H9 (cell line): ENCODE results near the gene C17orf114.

Source experiments
- DNase-seq: peaks from one replicate; pipeline ENCODE4 v3.0.0-alpha.2; 2017
- H2AFZ ChIP-seq: one replicate; pipeline ENCODE4 v1.6.1; 2013; ENCODE audit warnings: mild to moderate bottlenecking, low read length, control low read depth, moderate library complexity
- H2AK5ac ChIP-seq: 2 replicates; pipeline ENCODE4 v1.6.1; 2013; ENCODE audit warnings: low read length, control low read depth, mixed read lengths; ENCODE audit not compliant: insufficient read length
- H2BK120ac ChIP-seq: one replicate; pipeline ENCODE4 v1.6.1; 2013; ENCODE audit warnings: low read depth, mild to moderate bottlenecking, low read length, control low read depth, inconsistent platforms; ENCODE audit not compliant: poor library complexity, severe bottlenecking
- H2BK12ac ChIP-seq: 2 replicates; pipeline ENCODE4 v1.6.1; 2013; ENCODE audit warnings: low read length, control low read depth, mixed read lengths, low read depth; ENCODE audit not compliant: insufficient read length
- H2BK15ac ChIP-seq: 2 replicates; pipeline ENCODE4 v1.6.1; 2013; ENCODE audit warnings: low read depth, low read length, control low read depth
- H2BK20ac ChIP-seq: one replicate; pipeline ENCODE4 v1.6.1; 2013; ENCODE audit warnings: low read depth, mild to moderate bottlenecking, low read length, control low read depth, inconsistent platforms; ENCODE audit not compliant: poor library complexity, severe bottlenecking
- H2BK5ac ChIP-seq: 2 replicates; pipeline ENCODE4 v1.6.1; 2013; ENCODE audit warnings: low read length, control low read depth, mixed read lengths; ENCODE audit not compliant: insufficient read length
- H3K14ac ChIP-seq: 2 replicates; pipeline ENCODE4 v1.6.1; 2013; ENCODE audit warnings: low read length, control low read depth; ENCODE audit not compliant: insufficient read depth
- H3K18ac ChIP-seq: 2 replicates; pipeline ENCODE4 v1.6.1; 2013; ENCODE audit warnings: low read depth, mild to moderate bottlenecking, mixed read lengths, low read length, control low read depth; ENCODE audit not compliant: insufficient read length
- H3K23ac ChIP-seq: 2 replicates; pipeline ENCODE4 v1.6.1; 2013; ENCODE audit warnings: low read length, control low read depth, mixed read lengths, low read depth; ENCODE audit not compliant: insufficient read length
- H3K23me2 ChIP-seq: 2 replicates; pipeline ENCODE4 v1.6.1; 2013; ENCODE audit warnings: low read depth, mild to moderate bottlenecking, mixed read lengths, low read length, control low read depth; ENCODE audit not compliant: insufficient read length, poor library complexity, severe bottlenecking
- H3K27ac ChIP-seq: 2 replicates; pipeline ENCODE4 v1.5.1; 2013; ENCODE audit warnings: low read length, control low read depth, mixed read lengths, low read depth; ENCODE audit not compliant: insufficient read length
- H3K27me3 ChIP-seq: 2 replicates; pipeline ENCODE4 v1.6.1; 2013; ENCODE audit warnings: low read length, control low read depth, inconsistent platforms; ENCODE audit not compliant: insufficient read depth
- H3K4ac ChIP-seq: 2 replicates; pipeline ENCODE4 v1.6.1; 2013; ENCODE audit warnings: low read depth, mild to moderate bottlenecking, control low read depth, inconsistent platforms, low read length, moderate library complexity
- H3K4me1 ChIP-seq: 2 replicates; pipeline ENCODE4 v1.6.1; 2013; ENCODE audit warnings: low read length, control low read depth, inconsistent platforms; ENCODE audit not compliant: insufficient read depth
- H3K4me2 ChIP-seq: 2 replicates; pipeline ENCODE4 v1.6.1; 2013; ENCODE audit warnings: low read length, control low read depth, mixed read lengths; ENCODE audit not compliant: insufficient read length, insufficient read depth
- H3K56ac ChIP-seq: 2 replicates; pipeline ENCODE4 v1.6.1; 2013; ENCODE audit warnings: low read depth, mild to moderate bottlenecking, mixed read lengths, low read length, control low read depth; ENCODE audit not compliant: insufficient read length
- H3K79me1 ChIP-seq: 2 replicates; pipeline ENCODE4 v1.6.1; 2013; ENCODE audit warnings: low read depth, mild to moderate bottlenecking, moderate library complexity, low read length, control low read depth, inconsistent platforms; ENCODE audit not compliant: insufficient read depth, poor library complexity, severe bottlenecking
- H3K79me2 ChIP-seq: 2 replicates; pipeline ENCODE4 v1.6.1; 2013; ENCODE audit warnings: low read length, control low read depth, inconsistent platforms; ENCODE audit not compliant: insufficient read depth
- H3K9ac ChIP-seq: 2 replicates; pipeline ENCODE4 v1.6.1; 2013; ENCODE audit warnings: low read length, control low read depth, mixed read lengths; ENCODE audit not compliant: insufficient read length; ENCODE audit errors: extremely low read depth
- H3K9me3 ChIP-seq: one replicate; pipeline ENCODE4 v1.6.1; 2013; ENCODE audit warnings: low read depth, low read length, inconsistent platforms; ENCODE audit not compliant: control insufficient read depth
- H3T11ph ChIP-seq: one replicate; pipeline ENCODE4 v1.6.1; 2013; ENCODE audit warnings: mild to moderate bottlenecking, low read length, control low read depth, inconsistent platforms
- H4K20me1 ChIP-seq: one replicate; pipeline ENCODE4 v1.6.1; 2013; ENCODE audit not compliant: control insufficient read depth, insufficient read length, insufficient read depth
- H4K5ac ChIP-seq: 2 replicates; pipeline ENCODE4 v1.6.1; 2013; ENCODE audit warnings: low read depth, mild to moderate bottlenecking, mixed read lengths, low read length, control low read depth; ENCODE audit not compliant: insufficient read length
- H4K8ac ChIP-seq: replicated peaks from 2 replicates; pipeline ENCODE4 v1.6.1; 2013; ENCODE audit warnings: low read length, control low read depth, mixed read lengths, low read depth; ENCODE audit not compliant: insufficient read length
- H4K91ac ChIP-seq: 2 replicates; pipeline ENCODE4 v1.6.1; 2013; ENCODE audit warnings: low read depth, mild to moderate bottlenecking, moderate library complexity, mixed read lengths, low read length, control low read depth; ENCODE audit not compliant: insufficient read length
- H3K27ac Mint-ChIP-seq, 3 experiments: 2 replicates in 2 of 3; 3 replicates in 1 of 3; pipeline ENCODE4 v1.8.0; 2020 to 2021; ENCODE audit warnings: mixed read lengths in 3 of 3, mild to moderate bottlenecking in 1 of 3, moderate library complexity in 1 of 3
- H3K27me3 Mint-ChIP-seq: 2 replicates; pipeline ENCODE4 v1.8.0; 2021; ENCODE audit warnings: low read depth, mild to moderate bottlenecking, moderate library complexity, mixed read lengths
- H3K36me3 Mint-ChIP-seq, 3 experiments: 2 replicates in 2 of 3; 3 replicates in 1 of 3; pipeline ENCODE4 v1.8.0; 2020 to 2021; ENCODE audit warnings: low read depth in 3 of 3, mixed read lengths in 3 of 3; ENCODE audit not compliant: insufficient read depth in 1 of 3
- H3K4me1 Mint-ChIP-seq, 2 experiments: 2 replicates each; pipeline ENCODE4 v1.8.0; 2020; ENCODE audit warnings: mixed read lengths in 2 of 2
- H3K4me3 Mint-ChIP-seq, 2 experiments: 2 replicates in 1 of 2; 3 replicates in 1 of 2; pipeline ENCODE4 v1.8.0; 2020 to 2021; ENCODE audit warnings: mild to moderate bottlenecking in 2 of 2, mixed read lengths in 2 of 2, moderate library complexity in 1 of 2
- H3K9me3 Mint-ChIP-seq, 2 experiments: 2 replicates in 1 of 2; 3 replicates in 1 of 2; pipeline ENCODE4 v1.8.0; 2020; ENCODE audit warnings: mild to moderate bottlenecking in 2 of 2, mixed read lengths in 2 of 2, moderate library complexity in 1 of 2
- WGBS: extraction: QIAGEN DNeasy Blood & Tissue Kit; methylation state at CpG from one replicate; pipeline ENCODE4 v1.1.7; 2013; ENCODE audit warnings: missing lambda C conversion rate, low lambda C conversion rate, mixed read lengths; ENCODE audit not compliant: insufficient read length; ENCODE audit errors: extremely low coverage; 5-methylcytosine and 5-hydroxymethylcytosine counted together
- TF ChIP-seq, protein P1 (sequence below): fragments of 200-600 bp; sonication (generic); conservative IDR thresholded peaks from 3 replicates; pipeline ENCODE4 v1.8.0; 2021; ENCODE audit warnings: antibody characterized with exemption, mild to moderate bottlenecking

Gene C17orf114

DNA sequence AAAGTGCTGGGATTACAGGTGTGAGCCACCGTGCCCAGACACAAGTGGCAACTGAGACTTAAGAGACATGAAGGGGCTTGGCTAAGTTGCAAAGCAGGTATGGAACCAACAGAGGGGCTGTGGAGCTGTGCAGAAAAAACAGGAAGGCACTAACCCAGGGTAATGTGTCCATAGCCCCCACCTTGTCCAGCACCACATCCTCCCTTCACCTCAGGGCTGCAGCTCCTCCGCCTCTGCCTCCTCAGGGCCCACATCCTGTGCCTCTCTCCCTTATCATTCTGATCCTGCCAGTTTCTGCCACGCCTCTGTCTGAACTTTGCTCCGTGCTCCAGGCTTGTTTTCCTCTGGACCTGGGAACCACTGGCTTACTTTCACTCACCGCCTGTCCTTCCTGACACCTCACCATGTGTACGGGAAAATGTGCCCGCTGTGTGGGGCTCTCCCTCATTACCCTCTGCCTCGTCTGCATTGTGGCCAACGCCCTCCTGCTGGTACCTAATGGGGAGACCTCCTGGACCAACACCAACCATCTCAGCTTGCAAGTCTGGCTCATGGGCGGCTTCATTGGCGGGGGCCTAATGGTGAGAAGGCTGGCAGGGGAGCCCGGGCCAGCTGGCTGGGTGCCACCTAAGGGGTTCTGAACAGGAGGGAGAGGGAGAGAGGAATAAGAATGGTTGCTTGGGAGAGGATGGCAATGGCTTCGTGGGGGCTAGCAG is 30.5 kb downstream of the C17orf114 start, which contains the start of gene TM4SF5:
Gene TM4SF5 (plus strand): TSS at position 368 of the 716 bp plus-strand sequence. CDS start 37 bp downstream, at position 405.
- Histone ChIP-seq H3K4me1 (no peaks in the 10 kb centered on the region), H2AFZ (no peak within 1 kb of the TSS), H2AK5ac (no peak within 1 kb of the TSS), H2BK12ac (no peak within 1 kb of the TSS), H4K20me1 (no peaks in the 10 kb centered on the region), H2BK15ac (no peak within 1 kb of the TSS), H3K9me3 (no peaks in the 10 kb centered on the region), H3K79me2 (no peaks in the 10 kb centered on the region), H4K8ac (no peak within 1 kb of the TSS), H4K91ac (no peak within 1 kb of the TSS), H3K56ac (no peak within 1 kb of the TSS), H3K27me3 (no peaks in the 10 kb centered on the region), H3K18ac (no peak within 1 kb of the TSS), H3K4me2 (no peak within 1 kb of the TSS), H3T11ph (no peak within 1 kb of the TSS), H3K9ac (no peak within 1 kb of the TSS), H3K23ac (no peak within 1 kb of the TSS), H4K5ac (no peak within 1 kb of the TSS), H3K79me1 (no peaks in the 10 kb centered on the region), H3K27ac (no peak within 1 kb of the TSS), H3K23me2 (no peaks in the 10 kb centered on the region), H3K4ac (no peak within 1 kb of the TSS), H2BK5ac (no peak within 1 kb of the TSS), H2BK120ac (no peak within 1 kb of the TSS), H2BK20ac (no peak within 1 kb of the TSS), H3K14ac (peak within 1 kb of the TSS; percentile 59; the same call in 1 of the 2 replicates)
- Mint-ChIP-seq H3K27me3 (peaks cover 24% of the 10 kb centered on the region), H3K4me1 (no peaks in the 10 kb centered on the region), H3K36me3 (no peaks in the 10 kb centered on the region), H3K9me3 (no peaks in the 10 kb centered on the region), H3K4me3 (no peak within 1 kb of the TSS), H3K27ac (peak within 1 kb of the TSS in 1 of 3 experiments; percentile 44; a peak in 2 of 7 replicates)
- TF ChIP-seq, protein P1, sequence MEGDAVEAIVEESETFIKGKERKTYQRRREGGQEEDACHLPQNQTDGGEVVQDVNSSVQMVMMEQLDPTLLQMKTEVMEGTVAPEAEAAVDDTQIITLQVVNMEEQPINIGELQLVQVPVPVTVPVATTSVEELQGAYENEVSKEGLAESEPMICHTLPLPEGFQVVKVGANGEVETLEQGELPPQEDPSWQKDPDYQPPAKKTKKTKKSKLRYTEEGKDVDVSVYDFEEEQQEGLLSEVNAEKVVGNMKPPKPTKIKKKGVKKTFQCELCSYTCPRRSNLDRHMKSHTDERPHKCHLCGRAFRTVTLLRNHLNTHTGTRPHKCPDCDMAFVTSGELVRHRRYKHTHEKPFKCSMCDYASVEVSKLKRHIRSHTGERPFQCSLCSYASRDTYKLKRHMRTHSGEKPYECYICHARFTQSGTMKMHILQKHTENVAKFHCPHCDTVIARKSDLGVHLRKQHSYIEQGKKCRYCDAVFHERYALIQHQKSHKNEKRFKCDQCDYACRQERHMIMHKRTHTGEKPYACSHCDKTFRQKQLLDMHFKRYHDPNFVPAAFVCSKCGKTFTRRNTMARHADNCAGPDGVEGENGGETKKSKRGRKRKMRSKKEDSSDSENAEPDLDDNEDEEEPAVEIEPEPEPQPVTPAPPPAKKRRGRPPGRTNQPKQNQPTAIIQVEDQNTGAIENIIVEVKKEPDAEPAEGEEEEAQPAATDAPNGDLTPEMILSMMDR = no peak
- WGBS = no CpG with 5 or more reads among the region's 13 CpGs
- DNase-seq = no peak
